Left cardiac atrium (tissue), 4 donors: ENCODE measurements around the gene SLC12A1. TPM values are rescaled to one million over a fixed set of nuclear protein-coding genes. Genes with fewer than 3 reads are reported as not detected.

Source experiments
- ATAC-seq, 2 donors: fragments of 200-7000 bp; cut with Tn5 transposase; one replicate each; pipeline ENCODE4 v1.9.1; 2020; ENCODE audit warnings: mild to moderate bottlenecking in 2 of 2, moderate library complexity in 2 of 2
- DNase-seq: peaks from one replicate; pipeline ENCODE4 v3.0.0-alpha.2; 2020
- intact Hi-C, 2 donors: fragments of 100-400 bp; cut with DNase I; formaldehyde crosslinking; loops; one replicate each; pipeline versions ENCODE4 v1.14.1 to v1.15.1; 2022 to 2023
- long read RNA-seq: library from polyadenylated mRNA; unstranded; transcript quantifications from one replicate; pipeline ENCODE4 v2.0.0, GENCODE V29; 2021
- total RNA-seq, 2 donors: library from RNA; stranded (reverse); fragmentation: NEBNext Ultra II Directional; extraction: Animal tissue kit (Norgen Biotek cat#: 25700); gene quantifications; one replicate each; pipeline ENCODE4 v1.2.1, GENCODE V29; 2021
- donor health status: DM: no; HTN: yes; CAD: no.
- donor health status: DM: no; HTN: yes; CAD: no; lungs with severe emphysema.
- donor health status: DM: yes; HTN: yes; CAD: no.
- donor health status: Dilated cardiomyopathy.

SLC12A1 gene
- not detected for total RNA-seq
- long read RNA-seq, result 0 reads

- ATAC-seq (no peak), DNase-seq (no peak)
- intact Hi-C loops, result no loop called here
Observed at GRCh38 chr15:48205981-48206380, at the start of gene SLC12A1. SLC12A1 (plus strand) TSS chr15:48206302; CDS start chr15:48207720, 1,418 bp downstream.

GRCh38 chr15:48168616-48169015, 37.5 kb upstream of the SLC12A1 start:
- intact Hi-C loops, result no loop called here
- ATAC-seq (no peak), DNase-seq (no peak)

- intact Hi-C loops, result no loop called here
- no peak for DNase-seq
- ATAC-seq, result no peak
Observed at GRCh38 chr15:48170981-48171380, 35.1 kb upstream of the SLC12A1 start.

- DNase-seq, result no peak
- intact Hi-C loops, result no loop called here
- ATAC-seq, result no peak
Observed at GRCh38 chr15:48175126-48175525, 31.0 kb upstream of the SLC12A1 start.

- DNase-seq, result no peak
- no peak for ATAC-seq
- intact Hi-C loops, result no loop called here
Observed at GRCh38 chr15:48176112-48176511, 30.0 kb upstream of the SLC12A1 start.

GRCh38 chr15:48176957-48177356, 29.1 kb upstream of the SLC12A1 start:
- no peak for ATAC-seq
- DNase-seq, result no peak
- intact Hi-C loops, result no loop called here

- no peak for DNase-seq
- peak; percentile 75 to 91 for ATAC-seq
- intact Hi-C loops, result no loop called here
Observed at GRCh38 chr15:48177383-48177765, 28.7 kb upstream of the SLC12A1 start.

GRCh38 chr15:48177766-48178647, 28.1 kb upstream of the SLC12A1 start, which contains the start of gene MYEF2:
MYEF2 (minus strand) TSS chr15:48178295; CDS start chr15:48178237, 58 bp downstream.
- peak; percentile 84 for DNase-seq
- peak; percentile 93 to 94 for ATAC-seq

GRCh38 chr15:48178648-48178931, 27.5 kb upstream of the SLC12A1 start:
- DNase-seq (no peak), ATAC-seq (no peak)
- intact Hi-C loops, result no loop called here

More at GRCh38 chr15:48177766-48178647, 28.1 kb upstream of the SLC12A1 start, which contains the start of gene MYEF2:
- intact Hi-C loops, result no loop called here

- DNase-seq (no peak), ATAC-seq (no peak)
- intact Hi-C loops, result no loop called here
Observed at GRCh38 chr15:48182749-48183148, 23.4 kb upstream of the SLC12A1 start.

GRCh38 chr15:48185529-48185928, 20.6 kb upstream of the SLC12A1 start:
- intact Hi-C loops, result no loop called here
- ATAC-seq (no peak), DNase-seq (no peak)

GRCh38 chr15:48186271-48186670, 19.8 kb upstream of the SLC12A1 start:
- intact Hi-C loops, result no loop called here
- DNase-seq, result no peak

GRCh38 chr15:48190932-48191573, 15.0 kb upstream of the SLC12A1 start:
- intact Hi-C loops, result no loop called here
- ATAC-seq (peak; percentile 50 to 55), DNase-seq (peak; percentile 77)

More at GRCh38 chr15:48186271-48186670, 19.8 kb upstream of the SLC12A1 start:
- no peak for ATAC-seq

- intact Hi-C loops, result no loop called here
- DNase-seq, result no peak
- no peak for ATAC-seq
Observed at GRCh38 chr15:48191574-48192225, 14.4 kb upstream of the SLC12A1 start, which contains the start of gene CTXN2. CTXN2 (plus strand) TSS chr15:48191665; CDS start chr15:48201301, 9,636 bp downstream.

GRCh38 chr15:48202068-48202467, 4.0 kb upstream of the SLC12A1 start:
- DNase-seq, result no peak
- ATAC-seq, result no peak
- intact Hi-C loops, result no loop called here

GRCh38 chr15:48221261-48221660, 15.2 kb downstream of the SLC12A1 start:
- no peak for DNase-seq
- no peak for ATAC-seq
- intact Hi-C loops, result no loop called here

GRCh38 chr15:48221885-48222284, 15.8 kb downstream of the SLC12A1 start:
- no peak for DNase-seq
- intact Hi-C loops, result no loop called here
- no peak for ATAC-seq

- ATAC-seq, result no peak
- intact Hi-C loops, result no loop called here
- DNase-seq, result no peak
Observed at GRCh38 chr15:48222627-48223026, 16.5 kb downstream of the SLC12A1 start.

- intact Hi-C loops, result no loop called here
- ATAC-seq (no peak), DNase-seq (no peak)
Observed at GRCh38 chr15:48225771-48226170, 19.7 kb downstream of the SLC12A1 start.

- no peak for ATAC-seq
- no peak for DNase-seq
- intact Hi-C loops, result no loop called here
Observed at GRCh38 chr15:48230498-48230897, 24.4 kb downstream of the SLC12A1 start.
